Parietal lobe (tissue), 2 donors: Measurements from ENCODE around the gene TSPAN32. TPM values are rescaled to one million over a fixed set of nuclear protein-coding genes. Genes with fewer than 3 reads are reported as not detected.

Source experiments
- small RNA-seq: library from RNA; depleted of rRNA; stranded (forward); fragments of <200 nt; gene quantifications from one replicate; pipeline ENCODE3, GENCODE V24; 2014; ENCODE audit warnings: low replicate concordance
- total RNA-seq: library from RNA; depleted of rRNA; stranded (reverse); fragments of >200 nt; gene quantifications from one replicate; pipeline ENCODE4 v1.2.3, GENCODE V29; 2014

TSPAN32 gene
- total RNA-seq: not detected

DNA sequence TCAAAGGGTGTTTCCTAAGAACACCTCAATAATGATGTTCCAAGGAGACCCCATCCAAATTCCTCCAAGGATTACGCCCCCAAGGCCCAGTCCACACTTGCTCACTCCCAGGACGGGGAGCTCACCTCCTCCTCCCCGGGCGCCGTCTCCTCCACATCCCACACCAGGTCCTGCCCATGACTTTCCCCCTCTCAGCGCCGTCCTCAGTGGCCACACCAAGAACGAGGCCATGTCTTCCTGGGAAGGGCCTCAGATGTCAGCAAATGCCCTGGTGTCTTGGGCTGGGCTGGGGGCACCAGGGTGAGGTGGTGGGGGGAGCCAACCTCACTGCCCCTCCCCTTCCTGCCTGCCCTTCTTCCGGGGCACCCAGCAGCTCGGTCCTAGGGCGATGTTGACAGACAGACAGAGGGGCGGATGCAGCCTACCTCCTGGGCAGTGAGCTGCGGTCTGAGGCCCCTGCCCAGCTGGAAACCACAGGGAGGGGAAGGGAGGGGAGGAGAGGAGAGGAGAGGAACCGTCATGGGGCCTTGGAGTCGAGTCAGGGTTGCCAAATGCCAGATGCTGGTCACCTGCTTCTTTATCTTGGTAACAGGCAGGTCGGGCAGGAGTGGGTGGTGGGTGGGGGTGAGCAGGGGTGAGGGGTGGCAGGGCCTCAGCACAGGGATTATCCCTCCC lies at the start of gene TSPAN32, which contains the start of gene C11orf21:
TSPAN32 (plus strand) TSS at position 383 of the 675 bp plus-strand sequence; CDS start at position 520, 137 bp downstream.
C11orf21 (minus strand) TSS at position 288 of the 675 bp plus-strand sequence; CDS start at position 178, 110 bp downstream.

DNA sequence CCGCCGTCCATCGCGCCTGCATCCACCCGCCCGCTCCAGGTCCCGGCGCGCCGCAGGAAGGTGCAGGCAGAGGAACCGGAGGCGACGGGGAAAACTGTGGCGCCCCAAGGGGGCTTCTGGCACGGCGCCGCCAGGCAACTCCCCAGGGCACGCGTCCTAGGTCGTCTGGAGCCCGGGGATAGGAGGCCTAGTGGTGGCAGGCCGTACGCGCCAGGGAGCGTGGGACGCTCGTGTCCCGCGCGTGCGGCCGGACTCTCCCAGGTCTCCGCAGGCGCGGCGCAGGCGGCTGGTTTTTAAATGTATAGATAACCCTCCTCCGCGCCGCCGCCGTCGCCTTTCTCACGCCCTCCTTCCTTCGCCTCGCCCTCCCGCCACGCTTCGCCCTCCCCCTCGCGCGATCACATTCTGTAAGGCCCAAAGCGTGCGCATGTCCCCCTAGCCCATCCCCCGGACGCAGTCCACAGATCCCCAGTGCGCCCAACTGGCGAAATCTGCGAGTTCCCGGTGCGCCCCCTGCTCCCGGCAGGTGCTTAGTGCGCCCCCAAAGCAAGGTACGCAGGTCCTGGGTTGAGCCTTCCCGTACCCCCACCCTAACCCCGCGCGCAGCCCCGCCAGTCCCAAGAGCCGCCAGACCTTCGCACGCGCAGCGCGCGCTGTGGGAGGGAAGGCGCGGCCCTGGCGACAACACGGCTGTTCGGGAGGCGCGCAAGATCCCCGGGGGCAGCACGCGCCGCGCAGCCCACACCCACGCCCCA lies 31.3 kb upstream of the TSPAN32 start, which contains the start of gene ASCL2:
ASCL2 (minus strand) TSS at position 267 of the 755 bp plus-strand sequence; CDS start at position 11, 256 bp downstream.

Small RNAs within 50 kb of the gene (small RNA-seq; reads per million reads assigned to genes)
- not detected for gene RNU6-878P

Other genes with a start within 250 kb of the TSPAN32 start
- 3.1 TPM for gene IGF2, start 162.6 kb upstream of the TSPAN32 start, total RNA-seq
- gene INS, start 140.8 kb upstream of the TSPAN32 start, total RNA-seq: not detected
- gene TH, start 130.2 kb upstream of the TSPAN32 start, total RNA-seq: not detected
- 0.31 TPM for gene ASCL2, start 31.4 kb upstream of the TSPAN32 start, total RNA-seq
- gene C11orf21, start 95 bp upstream of the TSPAN32 start, total RNA-seq: not detected
- 73.9 TPM for gene CD81, start 75.3 kb downstream of the TSPAN32 start, total RNA-seq
- 28.5 TPM for gene TSSC4, start 98.7 kb downstream of the TSPAN32 start, total RNA-seq
- not detected for gene TRPM5, start 142.5 kb downstream of the TSPAN32 start, total RNA-seq
- not detected for gene KCNQ1, start 143.0 kb downstream of the TSPAN32 start, total RNA-seq